Measurements from ENCODE around the gene PPFIBP1. TPM values are rescaled to one million over a fixed set of nuclear protein-coding genes. Genes with fewer than 3 reads are reported as not detected.

Gene PPFIBP1
- total and polyA plus RNA-seq, 2 of the 13 experiments (the other 11 are each of a cell fraction or from before 2014, with no cell fraction given): 16.2 to 21.8 TPM

GRCh38 chr12:27523642-27524493, at the start of gene PPFIBP1 (continued):
- TF ChIP-seq ZNF318 (CRISPR knock-in tag; IDR thresholded peaks at IDR 0.05) (no peak), REXO4 (CRISPR knock-in tag; IDR thresholded peaks at IDR 0.05; ENCODE audit: borderline replicate concordance) (no peak), ZNF775 (CRISPR knock-in tag; IDR thresholded peaks at IDR 0.05; ENCODE audit: borderline replicate concordance) (no peak), POLR2AphosphoS2 (IDR thresholded peaks at IDR 0.05; ENCODE audit: low read depth, low read length) (no peak), ZNF331 (CRISPR knock-in tag; IDR thresholded peaks at IDR 0.05) (no peak), ZFYVE20 (CRISPR knock-in tag; IDR thresholded peaks at IDR 0.05; ENCODE audit: borderline replicate concordance, low read depth) (no peak), ZBTB37 (CRISPR knock-in tag; IDR thresholded peaks at IDR 0.05) (no peak), BORCS8-MEF2B (CRISPR knock-in tag; IDR thresholded peaks at IDR 0.05) (no peak), ZNF296 (CRISPR knock-in tag; conservative IDR thresholded peaks at IDR 0.05) (no peak), ZNF7 (CRISPR knock-in tag; IDR thresholded peaks at IDR 0.05) (peak; percentile 72)
- TF ChIP-seq, protein P1, sequence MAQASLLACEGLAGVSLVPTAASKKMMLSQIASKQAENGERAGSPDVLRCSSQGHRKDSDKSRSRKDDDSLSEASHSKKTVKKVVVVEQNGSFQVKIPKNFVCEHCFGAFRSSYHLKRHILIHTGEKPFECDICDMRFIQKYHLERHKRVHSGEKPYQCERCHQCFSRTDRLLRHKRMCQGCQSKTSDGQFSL (CRISPR knock-in tag; IDR thresholded peaks at IDR 0.05): no peak
- TF ChIP-seq, protein P2, sequence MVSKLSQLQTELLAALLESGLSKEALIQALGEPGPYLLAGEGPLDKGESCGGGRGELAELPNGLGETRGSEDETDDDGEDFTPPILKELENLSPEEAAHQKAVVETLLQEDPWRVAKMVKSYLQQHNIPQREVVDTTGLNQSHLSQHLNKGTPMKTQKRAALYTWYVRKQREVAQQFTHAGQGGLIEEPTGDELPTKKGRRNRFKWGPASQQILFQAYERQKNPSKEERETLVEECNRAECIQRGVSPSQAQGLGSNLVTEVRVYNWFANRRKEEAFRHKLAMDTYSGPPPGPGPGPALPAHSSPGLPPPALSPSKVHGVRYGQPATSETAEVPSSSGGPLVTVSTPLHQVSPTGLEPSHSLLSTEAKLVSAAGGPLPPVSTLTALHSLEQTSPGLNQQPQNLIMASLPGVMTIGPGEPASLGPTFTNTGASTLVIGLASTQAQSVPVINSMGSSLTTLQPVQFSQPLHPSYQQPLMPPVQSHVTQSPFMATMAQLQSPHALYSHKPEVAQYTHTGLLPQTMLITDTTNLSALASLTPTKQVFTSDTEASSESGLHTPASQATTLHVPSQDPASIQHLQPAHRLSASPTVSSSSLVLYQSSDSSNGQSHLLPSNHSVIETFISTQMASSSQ (IDR thresholded peaks at IDR 0.05; ENCODE audit: low read depth): no peak
- TF ChIP-seq, protein P2 (CRISPR knock-in tag; IDR thresholded peaks at IDR 0.05; ENCODE audit: borderline replicate concordance): no peak; the same call in 1 of the 2 replicates
